Prostate gland (tissue), 2 donors: ENCODE data around the gene DISP2.

Experiments used
- POLR2A ChIP-seq: fragments of 450-650 bp; IDR thresholded peaks from one replicate; pipeline ENCODE4 v1.6.1; 2016; ENCODE audit warnings: antibody characterized with exemption, mild to moderate bottlenecking
- TF ChIP-seq, protein P1 (sequence below), 4 experiments: fragments of 200-600 bp in 2 of 4; fragments of 450-650 bp in 2 of 4; sonication (generic) in 2 of 4; IDR thresholded peaks; 1 replicate in 3 of 4; 2 replicates in 1 of 4; pipeline ENCODE4 v1.5.1; 2016 to 2019; ENCODE audit warnings: antibody characterized with exemption in 4 of 4, mild to moderate bottlenecking in 2 of 4, moderate library complexity in 2 of 4

GRCh38 chr15:40331637-40332036, 26.4 kb upstream of the DISP2 start:
- TF ChIP-seq, protein P1, sequence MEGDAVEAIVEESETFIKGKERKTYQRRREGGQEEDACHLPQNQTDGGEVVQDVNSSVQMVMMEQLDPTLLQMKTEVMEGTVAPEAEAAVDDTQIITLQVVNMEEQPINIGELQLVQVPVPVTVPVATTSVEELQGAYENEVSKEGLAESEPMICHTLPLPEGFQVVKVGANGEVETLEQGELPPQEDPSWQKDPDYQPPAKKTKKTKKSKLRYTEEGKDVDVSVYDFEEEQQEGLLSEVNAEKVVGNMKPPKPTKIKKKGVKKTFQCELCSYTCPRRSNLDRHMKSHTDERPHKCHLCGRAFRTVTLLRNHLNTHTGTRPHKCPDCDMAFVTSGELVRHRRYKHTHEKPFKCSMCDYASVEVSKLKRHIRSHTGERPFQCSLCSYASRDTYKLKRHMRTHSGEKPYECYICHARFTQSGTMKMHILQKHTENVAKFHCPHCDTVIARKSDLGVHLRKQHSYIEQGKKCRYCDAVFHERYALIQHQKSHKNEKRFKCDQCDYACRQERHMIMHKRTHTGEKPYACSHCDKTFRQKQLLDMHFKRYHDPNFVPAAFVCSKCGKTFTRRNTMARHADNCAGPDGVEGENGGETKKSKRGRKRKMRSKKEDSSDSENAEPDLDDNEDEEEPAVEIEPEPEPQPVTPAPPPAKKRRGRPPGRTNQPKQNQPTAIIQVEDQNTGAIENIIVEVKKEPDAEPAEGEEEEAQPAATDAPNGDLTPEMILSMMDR (IDR thresholded peaks at IDR 0.05): no peak
- TF ChIP-seq POLR2A: no peak
